ENCODE results near the gene EIF4G2.

DNA sequence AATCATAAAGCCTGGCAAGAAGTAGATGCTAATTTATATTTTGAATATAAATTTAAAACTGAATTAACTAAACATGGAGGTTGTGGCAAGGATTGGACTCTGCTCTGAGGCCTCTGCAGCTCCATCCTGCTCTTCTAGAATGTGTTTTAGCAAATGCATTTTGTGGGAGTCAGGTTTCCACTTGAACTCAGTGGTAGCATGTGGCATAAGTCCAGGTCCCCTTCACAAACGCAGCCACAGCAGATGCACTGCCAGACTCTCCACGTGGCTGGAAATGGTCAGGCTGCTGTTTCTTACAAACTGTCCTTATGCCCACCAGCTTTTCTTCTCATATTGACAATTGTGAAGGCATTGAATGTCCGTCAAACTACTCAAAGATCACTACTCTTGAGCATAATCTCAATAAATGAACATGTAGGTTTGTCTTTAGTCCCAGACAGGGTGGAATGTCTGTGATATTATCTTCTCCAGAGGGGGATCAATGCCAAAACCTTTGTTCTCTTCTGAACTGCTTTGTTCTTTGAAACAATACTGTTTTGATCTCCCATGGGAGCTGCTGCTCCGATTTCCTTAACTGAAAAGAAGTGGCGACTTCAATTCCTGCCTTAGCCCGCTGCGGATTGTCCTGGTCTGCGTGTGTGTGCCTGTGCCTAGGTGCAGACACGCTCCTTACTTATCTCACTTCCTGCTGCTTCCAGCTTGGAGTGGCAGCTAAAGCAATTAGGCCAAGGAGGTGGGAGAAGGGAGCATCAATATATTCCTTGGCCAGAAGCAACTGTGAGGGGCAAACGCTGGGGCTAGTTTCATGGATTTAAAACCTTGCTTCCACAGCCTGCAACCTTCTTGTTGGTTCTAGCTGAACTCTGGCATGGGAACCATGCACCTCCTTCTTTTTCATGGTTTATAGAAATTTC, 24.2 kb downstream of the EIF4G2 start:
- TF ChIP-seq, protein P1, sequence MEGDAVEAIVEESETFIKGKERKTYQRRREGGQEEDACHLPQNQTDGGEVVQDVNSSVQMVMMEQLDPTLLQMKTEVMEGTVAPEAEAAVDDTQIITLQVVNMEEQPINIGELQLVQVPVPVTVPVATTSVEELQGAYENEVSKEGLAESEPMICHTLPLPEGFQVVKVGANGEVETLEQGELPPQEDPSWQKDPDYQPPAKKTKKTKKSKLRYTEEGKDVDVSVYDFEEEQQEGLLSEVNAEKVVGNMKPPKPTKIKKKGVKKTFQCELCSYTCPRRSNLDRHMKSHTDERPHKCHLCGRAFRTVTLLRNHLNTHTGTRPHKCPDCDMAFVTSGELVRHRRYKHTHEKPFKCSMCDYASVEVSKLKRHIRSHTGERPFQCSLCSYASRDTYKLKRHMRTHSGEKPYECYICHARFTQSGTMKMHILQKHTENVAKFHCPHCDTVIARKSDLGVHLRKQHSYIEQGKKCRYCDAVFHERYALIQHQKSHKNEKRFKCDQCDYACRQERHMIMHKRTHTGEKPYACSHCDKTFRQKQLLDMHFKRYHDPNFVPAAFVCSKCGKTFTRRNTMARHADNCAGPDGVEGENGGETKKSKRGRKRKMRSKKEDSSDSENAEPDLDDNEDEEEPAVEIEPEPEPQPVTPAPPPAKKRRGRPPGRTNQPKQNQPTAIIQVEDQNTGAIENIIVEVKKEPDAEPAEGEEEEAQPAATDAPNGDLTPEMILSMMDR (IDR thresholded peaks at IDR 0.05) = no peak
- no peak for TF ChIP-seq POLR2A (IDR thresholded peaks at IDR 0.05)

Data from right lobe of liver (tissue), 4 donors.